ENCODE data around the gene CGB7. TPM values are rescaled to one million over a fixed set of nuclear protein-coding genes. Genes with fewer than 3 reads are reported as not detected.
"Not testable (repeated sequence)": the region's sequence is repeated elsewhere in the genome, so short reads cannot be mapped to it uniquely, and the experiment has no call there.

The CGB7 gene
- total and polyA plus RNA-seq, 12 donors: 0.14 to 0.37 TPM; not detected in 10

- H3K27me3 ChIP-seq: peaks cover 0 to 41% (median 14%) of the 10 kb centered on the region in 7 donors
- intact Hi-C loops (cut with DNase I): no loop called here
- 91 to 93% methylated on average over 9 of the region's 9 CpGs for WGBS, 2 donors
- H3K27ac ChIP-seq: no peak overlapping the region
- no peaks in the 10 kb centered on the region for H3K36me3 ChIP-seq
- no peak overlapping the region for H3K4me3 ChIP-seq
- H3K9me3 ChIP-seq: no peaks in the 10 kb centered on the region
- peaks cover 0 to 26% (median 23%) of the 10 kb centered on the region in 9 donors for H3K4me1 ChIP-seq
- no peak for ATAC-seq
- no peak for DNase-seq
- TF ChIP-seq, protein P1, sequence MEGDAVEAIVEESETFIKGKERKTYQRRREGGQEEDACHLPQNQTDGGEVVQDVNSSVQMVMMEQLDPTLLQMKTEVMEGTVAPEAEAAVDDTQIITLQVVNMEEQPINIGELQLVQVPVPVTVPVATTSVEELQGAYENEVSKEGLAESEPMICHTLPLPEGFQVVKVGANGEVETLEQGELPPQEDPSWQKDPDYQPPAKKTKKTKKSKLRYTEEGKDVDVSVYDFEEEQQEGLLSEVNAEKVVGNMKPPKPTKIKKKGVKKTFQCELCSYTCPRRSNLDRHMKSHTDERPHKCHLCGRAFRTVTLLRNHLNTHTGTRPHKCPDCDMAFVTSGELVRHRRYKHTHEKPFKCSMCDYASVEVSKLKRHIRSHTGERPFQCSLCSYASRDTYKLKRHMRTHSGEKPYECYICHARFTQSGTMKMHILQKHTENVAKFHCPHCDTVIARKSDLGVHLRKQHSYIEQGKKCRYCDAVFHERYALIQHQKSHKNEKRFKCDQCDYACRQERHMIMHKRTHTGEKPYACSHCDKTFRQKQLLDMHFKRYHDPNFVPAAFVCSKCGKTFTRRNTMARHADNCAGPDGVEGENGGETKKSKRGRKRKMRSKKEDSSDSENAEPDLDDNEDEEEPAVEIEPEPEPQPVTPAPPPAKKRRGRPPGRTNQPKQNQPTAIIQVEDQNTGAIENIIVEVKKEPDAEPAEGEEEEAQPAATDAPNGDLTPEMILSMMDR (IDR thresholded peaks at IDR 0.05): no peak
These were observed 35.4 kb downstream of the CGB7 start for GRCh38 chr19:49022116-49022515.

- WGBS, 2 donors: 43 to 45% methylated on average over 16 of the region's 16 CpGs
- TF ChIP-seq, protein P1 (IDR thresholded peaks at IDR 0.05): no peak
- DNase-seq (no peak), ATAC-seq (no peak)
- Histone ChIP-seq H3K27me3 (peaks cover 0 to 41% (median 14%) of the 10 kb centered on the region in 7 donors), H3K4me3 (no peak overlapping the region), H3K4me1 (peaks cover 0 to 27% (median 23%) of the 10 kb centered on the region in 9 donors), H3K9me3 (no peaks in the 10 kb centered on the region), H3K36me3 (peaks cover 0 to 3% (median 0%) of the 10 kb centered on the region in 9 donors), H3K27ac (no peak overlapping the region)
- intact Hi-C loops (cut with DNase I): no loop called here
These were observed 36.3 kb downstream of the CGB7 start for GRCh38 chr19:49020931-49021895.

- DNase-seq (no peak), ATAC-seq (no peak)
- peaks cover 0 to 27% (median 23%) of the 10 kb centered on the region in 9 donors for H3K4me1 ChIP-seq
- TF ChIP-seq, protein P1 (IDR thresholded peaks at IDR 0.05): no peak
- H3K36me3 ChIP-seq: peaks cover 0 to 10% (median 3%) of the 10 kb centered on the region in 9 donors
- intact Hi-C loops (cut with DNase I): no loop called here
- H3K9me3 ChIP-seq: no peaks in the 10 kb centered on the region
- no peak overlapping the region for H3K27ac ChIP-seq
- WGBS, 2 donors: 73 to 77% methylated on average over 11 of the region's 11 CpGs
- no peak overlapping the region for H3K4me3 ChIP-seq
- peaks cover 0 to 41% (median 14%) of the 10 kb centered on the region in 7 donors for H3K27me3 ChIP-seq
These were observed 37.2 kb downstream of the CGB7 start for GRCh38 chr19:49020342-49020741.

DNA sequence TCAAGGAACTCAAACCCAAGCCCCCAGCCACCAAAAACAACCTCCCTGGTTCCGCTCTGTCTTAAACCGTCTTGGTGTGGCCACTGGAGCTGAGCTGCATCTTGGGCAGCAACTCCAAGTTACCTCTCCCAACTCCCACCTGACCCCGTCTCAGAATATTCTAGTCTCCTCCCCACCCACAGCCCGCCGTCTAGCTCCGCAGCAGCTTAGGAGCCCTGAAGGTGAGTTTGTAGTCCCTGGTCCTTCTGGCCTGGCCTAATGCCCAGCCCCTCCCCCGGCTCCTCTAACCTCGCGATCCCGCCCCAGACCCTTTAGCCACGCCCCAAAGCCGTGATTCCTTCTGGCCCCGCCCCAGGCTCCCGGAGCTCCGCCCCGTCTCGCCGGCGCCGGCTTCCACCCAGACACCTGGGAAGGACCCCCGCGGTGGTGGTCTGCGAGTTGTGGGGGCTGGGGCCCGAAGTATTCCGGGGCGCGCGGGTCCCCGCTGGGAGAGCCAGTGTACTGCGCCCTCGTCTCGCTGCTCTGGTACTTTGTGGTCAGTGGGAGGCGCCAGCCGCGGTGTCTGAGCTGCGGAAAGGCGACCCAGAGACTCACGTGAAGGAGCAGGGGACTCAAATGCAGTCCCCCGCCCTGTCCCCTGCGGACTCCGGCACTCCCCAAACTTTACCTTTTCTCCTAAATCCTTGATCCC is 38.2 kb downstream of the CGB7 start:
- DNase-seq: peak; percentile 46 to 69
- TF ChIP-seq, protein P1 (IDR thresholded peaks at IDR 0.05): peak in 3 of 9 donors; percentile 6 to 15 (median 7)
- WGBS, 2 donors: 10 to 24% methylated on average over 41 of the region's 41 CpGs
- intact Hi-C loops (cut with DNase I): no loop called here
- no peak overlapping the region for H3K27ac ChIP-seq
- H3K36me3 ChIP-seq: peaks cover 0 to 19% (median 13%) of the 10 kb centered on the region in 9 donors
- H3K4me1 ChIP-seq: peaks cover 0 to 27% (median 23%) of the 10 kb centered on the region in 9 donors
- peaks cover 0 to 41% (median 14%) of the 10 kb centered on the region in 7 donors for H3K27me3 ChIP-seq
- peak; percentile 46 to 73 (median 60) for ATAC-seq
- H3K4me3 ChIP-seq: peak overlapping the region; percentile 32 to 59 (median 54)
- no peaks in the 10 kb centered on the region for H3K9me3 ChIP-seq

- H3K9me3 ChIP-seq, H3K27ac ChIP-seq: not testable (repeated sequence)
- ATAC-seq: peak in 7 of 8 donors; percentile 6 to 36 (median 27)
These were observed 38.9 kb downstream of the CGB7 start for GRCh38 chr19:49018388-49019241.

More at GRCh38 chr19:49018388-49019241, 38.9 kb downstream of the CGB7 start:
- Histone ChIP-seq H3K27me3 (peaks cover 0 to 41% (median 14%) of the 10 kb centered on the region in 7 donors), H3K36me3 (peaks cover 0 to 27% (median 13%) of the 10 kb centered on the region in 9 donors), H3K4me3 (peak overlapping the region; percentile 32 to 59 (median 54)), H3K4me1 (peaks cover 0 to 27% (median 23%) of the 10 kb centered on the region in 9 donors)
- intact Hi-C loops (cut with DNase I): not testable (repeated sequence)
- 5% methylated on average over 46 to 49 of the region's 50 CpGs for WGBS, 2 donors
- DNase-seq: peak in 1 of 2 donors; percentile 16

Measured in heart right ventricle (tissue), 16 donors.